ENCODE results near the gene AMPD3.

DNA sequence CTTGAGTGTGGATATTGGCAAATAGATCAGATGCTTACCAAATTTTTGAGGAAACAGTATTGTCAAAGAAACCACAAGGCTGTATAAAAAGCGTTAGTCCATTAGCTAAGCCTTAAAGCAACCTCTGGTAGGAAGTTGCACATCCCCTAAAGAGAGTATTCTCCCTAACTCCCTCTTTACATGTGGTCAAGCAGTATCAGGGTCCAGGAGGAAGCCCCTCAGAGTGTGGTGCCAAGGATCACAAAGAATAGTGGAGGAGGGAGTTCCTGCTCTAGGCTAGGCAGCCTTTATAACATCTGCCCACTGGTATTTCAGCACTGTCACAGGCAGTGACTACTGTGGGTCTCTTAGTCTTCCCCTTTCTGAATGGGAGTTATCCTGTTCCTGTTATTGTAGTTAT, 18.8 kb upstream of the AMPD3 start:
- TF ChIP-seq, protein P1, sequence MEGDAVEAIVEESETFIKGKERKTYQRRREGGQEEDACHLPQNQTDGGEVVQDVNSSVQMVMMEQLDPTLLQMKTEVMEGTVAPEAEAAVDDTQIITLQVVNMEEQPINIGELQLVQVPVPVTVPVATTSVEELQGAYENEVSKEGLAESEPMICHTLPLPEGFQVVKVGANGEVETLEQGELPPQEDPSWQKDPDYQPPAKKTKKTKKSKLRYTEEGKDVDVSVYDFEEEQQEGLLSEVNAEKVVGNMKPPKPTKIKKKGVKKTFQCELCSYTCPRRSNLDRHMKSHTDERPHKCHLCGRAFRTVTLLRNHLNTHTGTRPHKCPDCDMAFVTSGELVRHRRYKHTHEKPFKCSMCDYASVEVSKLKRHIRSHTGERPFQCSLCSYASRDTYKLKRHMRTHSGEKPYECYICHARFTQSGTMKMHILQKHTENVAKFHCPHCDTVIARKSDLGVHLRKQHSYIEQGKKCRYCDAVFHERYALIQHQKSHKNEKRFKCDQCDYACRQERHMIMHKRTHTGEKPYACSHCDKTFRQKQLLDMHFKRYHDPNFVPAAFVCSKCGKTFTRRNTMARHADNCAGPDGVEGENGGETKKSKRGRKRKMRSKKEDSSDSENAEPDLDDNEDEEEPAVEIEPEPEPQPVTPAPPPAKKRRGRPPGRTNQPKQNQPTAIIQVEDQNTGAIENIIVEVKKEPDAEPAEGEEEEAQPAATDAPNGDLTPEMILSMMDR (IDR thresholded peaks at IDR 0.05; ENCODE audit: poor library complexity, severe bottlenecking) = no peak
- TF ChIP-seq TAF1 (IDR thresholded peaks at IDR 0.05; ENCODE audit: low read depth) (no peak), EP300 (conservative IDR thresholded peaks at IDR 0.05; ENCODE audit: poor library complexity, severe bottlenecking) (no peak), POLR2AphosphoS5 (IDR thresholded peaks at IDR 0.05) (no peak), MXI1 (conservative IDR thresholded peaks at IDR 0.05; ENCODE audit: poor library complexity, severe bottlenecking) (no peak), RAD21 (conservative IDR thresholded peaks at IDR 0.05) (no peak)
- TF ChIP-seq, protein P2, sequence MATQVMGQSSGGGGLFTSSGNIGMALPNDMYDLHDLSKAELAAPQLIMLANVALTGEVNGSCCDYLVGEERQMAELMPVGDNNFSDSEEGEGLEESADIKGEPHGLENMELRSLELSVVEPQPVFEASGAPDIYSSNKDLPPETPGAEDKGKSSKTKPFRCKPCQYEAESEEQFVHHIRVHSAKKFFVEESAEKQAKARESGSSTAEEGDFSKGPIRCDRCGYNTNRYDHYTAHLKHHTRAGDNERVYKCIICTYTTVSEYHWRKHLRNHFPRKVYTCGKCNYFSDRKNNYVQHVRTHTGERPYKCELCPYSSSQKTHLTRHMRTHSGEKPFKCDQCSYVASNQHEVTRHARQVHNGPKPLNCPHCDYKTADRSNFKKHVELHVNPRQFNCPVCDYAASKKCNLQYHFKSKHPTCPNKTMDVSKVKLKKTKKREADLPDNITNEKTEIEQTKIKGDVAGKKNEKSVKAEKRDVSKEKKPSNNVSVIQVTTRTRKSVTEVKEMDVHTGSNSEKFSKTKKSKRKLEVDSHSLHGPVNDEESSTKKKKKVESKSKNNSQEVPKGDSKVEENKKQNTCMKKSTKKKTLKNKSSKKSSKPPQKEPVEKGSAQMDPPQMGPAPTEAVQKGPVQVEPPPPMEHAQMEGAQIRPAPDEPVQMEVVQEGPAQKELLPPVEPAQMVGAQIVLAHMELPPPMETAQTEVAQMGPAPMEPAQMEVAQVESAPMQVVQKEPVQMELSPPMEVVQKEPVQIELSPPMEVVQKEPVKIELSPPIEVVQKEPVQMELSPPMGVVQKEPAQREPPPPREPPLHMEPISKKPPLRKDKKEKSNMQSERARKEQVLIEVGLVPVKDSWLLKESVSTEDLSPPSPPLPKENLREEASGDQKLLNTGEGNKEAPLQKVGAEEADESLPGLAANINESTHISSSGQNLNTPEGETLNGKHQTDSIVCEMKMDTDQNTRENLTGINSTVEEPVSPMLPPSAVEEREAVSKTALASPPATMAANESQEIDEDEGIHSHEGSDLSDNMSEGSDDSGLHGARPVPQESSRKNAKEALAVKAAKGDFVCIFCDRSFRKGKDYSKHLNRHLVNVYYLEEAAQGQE (IDR thresholded peaks at IDR 0.05; ENCODE audit: borderline replicate concordance) = no peak

All from neural cell (in vitro differentiated cells).